GM18499 (cell line): Measurements from ENCODE around the gene INAFM1.
"Not testable (repeated sequence)": the region's sequence is repeated elsewhere in the genome, so short reads cannot be mapped to it uniquely, and the experiment has no call there.

ENCODE experiments used
- ATAC-seq: cut with Tn5 transposase; IDR thresholded peaks from one replicate; pipeline ENCODE4 v1.9.1; 2021; ENCODE audit warnings: moderate number of reproducible peaks; ENCODE audit not compliant: insufficient read depth, unreplicated experiment

Gene INAFM1

GRCh38 chr19:47266401-47266941 is 8.2 kb upstream of the INAFM1 start:
- ATAC-seq, result no peak

GRCh38 chr19:47267350-47267759 is 7.3 kb upstream of the INAFM1 start:
- no peak for ATAC-seq

- ATAC-seq, result no peak
These were observed 6.7 kb upstream of the INAFM1 start for GRCh38 chr19:47268028-47268427.

DNA sequence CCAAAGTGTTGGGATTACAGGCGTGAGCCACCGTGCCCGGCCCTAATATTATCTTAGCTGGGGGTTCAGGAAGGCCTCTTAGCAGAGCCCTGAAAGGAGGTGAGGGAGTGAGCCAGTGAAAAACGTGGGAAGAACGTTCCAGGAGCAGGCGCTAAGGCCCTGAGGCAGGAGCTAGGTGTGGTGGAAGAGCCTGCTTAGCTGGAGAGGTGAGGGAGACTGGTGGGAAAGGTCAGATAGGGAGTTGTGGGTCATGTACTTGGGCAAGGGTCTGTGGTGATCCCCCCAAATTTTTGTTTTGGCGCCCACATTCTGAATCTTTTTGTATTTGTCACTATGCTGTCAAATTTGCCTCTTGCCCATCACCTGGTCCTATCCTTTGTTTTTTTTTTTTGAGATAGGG is 5.1 kb upstream of the INAFM1 start:
- no peak for ATAC-seq

GRCh38 chr19:47270408-47270807 is 4.3 kb upstream of the INAFM1 start:
- no peak for ATAC-seq

GRCh38 chr19:47271949-47272348 is 2.7 kb upstream of the INAFM1 start:
- no peak for ATAC-seq

GRCh38 chr19:47272448-47273312 is 2.0 kb upstream of the INAFM1 start:
- no peak for ATAC-seq

- no peak for ATAC-seq
These were observed 1.2 kb upstream of the INAFM1 start for GRCh38 chr19:47273313-47274070.

GRCh38 chr19:47274891-47275761 is 441 bp downstream of the INAFM1 start:
- no peak for ATAC-seq

DNA sequence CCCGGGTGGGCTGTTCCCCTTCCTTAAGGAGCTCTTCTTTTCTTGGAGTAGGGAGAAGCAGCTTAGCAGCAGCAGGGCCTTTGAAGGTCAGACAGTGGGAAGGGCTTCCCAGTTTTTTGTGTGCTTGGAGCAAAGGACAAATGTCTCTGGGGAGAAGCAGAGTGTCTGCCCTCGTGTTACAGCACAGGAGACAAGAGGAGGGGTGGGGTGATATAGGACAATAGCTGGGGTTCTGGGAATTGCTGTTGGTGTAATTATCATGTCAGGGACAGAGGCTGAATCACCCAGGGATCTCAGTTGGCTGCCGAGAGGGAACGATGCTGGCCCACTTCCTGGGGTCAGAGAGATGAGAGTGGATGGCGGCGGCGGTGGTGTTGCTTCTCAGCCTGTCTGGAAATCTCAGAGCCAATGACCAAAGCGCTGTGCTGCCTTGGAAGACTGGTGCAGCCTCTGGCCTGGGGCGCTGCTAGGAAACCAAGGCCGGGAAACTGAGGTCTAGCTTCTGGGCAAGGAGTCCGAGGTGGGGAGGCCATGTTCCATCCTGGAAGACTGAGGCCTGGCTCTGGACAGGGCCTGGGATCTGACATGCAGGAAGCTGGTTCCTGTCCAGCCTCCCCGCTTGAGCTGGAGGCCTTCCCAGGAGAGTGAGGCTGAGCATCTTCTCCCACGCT is 1.2 kb downstream of the INAFM1 start:
- no peak for ATAC-seq

GRCh38 chr19:47276513-47276912 is 1.8 kb downstream of the INAFM1 start:
- not testable (repeated sequence) for ATAC-seq

- ATAC-seq, result no peak
These were observed 5.6 kb downstream of the INAFM1 start for GRCh38 chr19:47280183-47280797.

- no peak for ATAC-seq
These were observed 8.8 kb downstream of the INAFM1 start for GRCh38 chr19:47283405-47284059.

- no peak for ATAC-seq
These were observed 9.7 kb downstream of the INAFM1 start for GRCh38 chr19:47284324-47284899.

DNA sequence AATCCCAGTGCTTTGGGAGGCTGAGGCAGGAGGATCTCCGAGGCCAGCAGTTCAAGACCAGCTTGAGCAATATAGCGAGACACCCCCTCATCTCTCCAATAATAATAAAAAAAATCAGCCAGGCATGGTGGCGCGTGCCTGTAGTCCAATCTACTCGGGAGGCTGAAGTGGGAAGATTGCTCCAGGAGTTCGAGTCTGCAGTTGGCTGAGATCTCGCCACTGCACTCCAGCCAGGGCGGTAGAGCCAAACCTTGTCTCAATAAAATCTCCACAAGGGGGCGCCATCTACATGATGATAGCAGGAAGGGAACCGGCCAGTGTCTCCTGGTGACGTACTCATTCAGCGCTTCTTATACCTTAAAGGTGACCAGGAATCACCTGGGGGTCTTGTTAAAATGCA is 21.4 kb downstream of the INAFM1 start:
- ATAC-seq, result no peak

DNA sequence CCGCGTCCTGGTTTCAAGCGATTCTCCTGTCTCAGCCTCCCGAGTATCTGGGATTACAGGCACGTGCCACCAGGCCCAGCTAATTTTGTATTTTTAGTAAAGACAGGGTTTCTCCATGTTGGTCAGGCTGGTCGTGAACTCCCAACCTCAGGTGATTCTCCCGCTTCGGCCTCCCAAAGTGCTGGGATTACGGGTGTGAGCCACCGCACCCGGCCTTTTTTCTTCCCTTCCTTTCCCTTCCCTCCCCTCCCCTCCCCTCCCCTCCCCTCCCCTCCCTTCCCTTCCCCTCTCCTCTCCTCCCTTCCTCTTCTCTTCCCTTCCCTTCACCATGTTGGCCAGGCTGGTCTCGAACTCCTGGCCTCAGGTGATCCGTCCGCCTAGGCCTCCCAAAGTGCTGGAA is 26.2 kb downstream of the INAFM1 start:
- not testable (repeated sequence) for ATAC-seq

DNA sequence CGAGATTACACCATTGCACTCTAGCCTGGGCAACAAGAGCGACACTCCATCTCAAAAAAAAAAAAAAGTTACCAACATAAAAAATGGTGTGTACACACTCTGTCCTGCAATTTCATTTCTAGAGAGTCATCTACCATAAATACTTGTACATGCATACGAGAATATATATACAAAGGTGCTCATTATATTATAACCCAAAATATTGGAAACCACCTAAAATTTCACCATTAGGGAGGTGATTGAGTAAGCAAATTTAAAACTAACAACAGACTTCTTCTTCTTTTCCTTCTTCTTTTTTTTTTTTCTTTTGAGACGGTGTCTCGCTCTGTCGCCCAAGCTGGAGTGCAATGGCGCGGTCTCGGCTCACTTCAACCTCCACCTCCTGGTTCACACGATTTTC is 27.6 kb downstream of the INAFM1 start:
- no peak for ATAC-seq

DNA sequence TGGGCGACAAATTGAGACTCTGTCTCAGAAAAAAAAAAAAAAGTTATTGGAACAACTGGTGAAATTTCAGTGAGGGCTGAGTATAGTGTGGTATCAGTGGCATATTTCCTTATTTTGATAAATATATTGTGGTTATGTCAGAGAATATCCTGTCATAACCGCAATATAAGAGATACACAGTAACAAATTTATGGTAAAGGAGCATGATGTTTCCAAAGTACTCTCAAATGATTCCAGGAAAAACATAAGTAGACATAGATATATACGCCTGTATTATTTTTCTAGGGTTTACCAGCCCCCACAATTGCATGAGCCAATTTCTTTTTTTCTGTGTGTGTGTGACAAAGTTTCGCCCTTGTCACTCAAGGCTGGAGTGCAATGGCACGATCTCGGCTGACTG is 29.3 kb downstream of the INAFM1 start:
- no peak for ATAC-seq
